ENCODE data around the gene TM9SF4.

Gene TM9SF4

GRCh38 chr20:32152421-32153155 lies 43.1 kb downstream of the TM9SF4 start:
- peaks cover 3 to 14% (median 13%) of the 10 kb centered on the region in 4 experiments for H3K4me1 ChIP-seq (ENCODE audit: control extremely low read depth in 1 of 4, control insufficient read depth in 4 of 4, insufficient read depth in 4 of 4, low read length in 3 of 4)
- H3K27ac ChIP-seq (ENCODE audit: insufficient read depth in 1 of 2, low read depth in 1 of 2, low read length in 2 of 2, poor library complexity in 1 of 2, severe bottlenecking in 2 of 2): no peak overlapping the region
- no peak for DNase-seq
- H3K27me3 ChIP-seq (replicated peaks in 2 of 5; ENCODE audit: control insufficient read depth in 4 of 5, insufficient read depth in 5 of 5, low read length in 4 of 5): no peaks in the 10 kb centered on the region
- ChIA-PET POLR2A (no interaction called here), CTCF (no interaction called here)
- 90% methylated on average over 2 of the region's 6 CpGs for WGBS (ENCODE audit: insufficient coverage)
- no peaks in the 10 kb centered on the region for H3K9me3 ChIP-seq (ENCODE audit: control extremely low read depth in 1 of 5, control insufficient read depth in 4 of 5, insufficient read depth in 2 of 5, low read depth in 1 of 5, low read length in 4 of 5)
- no peak overlapping the region for H3K4me3 ChIP-seq (ENCODE audit: control insufficient read depth in 1 of 7, extremely low read depth in 1 of 7, insufficient read depth in 4 of 7, low read depth in 2 of 7, low read length in 6 of 7)
- peaks cover 14 to 64% (median 49%) of the 10 kb centered on the region in 4 experiments for H3K36me3 ChIP-seq (ENCODE audit: control insufficient read depth in 4 of 4, insufficient read depth in 4 of 4, low read length in 3 of 4)

GRCh38 chr20:32153156-32153665 lies 43.7 kb downstream of the TM9SF4 start:
- no peak overlapping the region for H3K27ac ChIP-seq (ENCODE audit: insufficient read depth in 1 of 2, low read depth in 1 of 2, low read length in 2 of 2, poor library complexity in 1 of 2, severe bottlenecking in 2 of 2)
- WGBS (ENCODE audit: insufficient coverage): 98% methylated on average over 3 of the region's 4 CpGs
- no peak overlapping the region for H3K4me3 ChIP-seq (ENCODE audit: control insufficient read depth in 1 of 7, extremely low read depth in 1 of 7, insufficient read depth in 4 of 7, low read depth in 2 of 7, low read length in 6 of 7)
- ChIA-PET POLR2A (no interaction called here), CTCF (interaction anchor here (1.3 kb wide), 1 partner anchor 8 kb away, joined by 3 read pairs; no protein-coding TSS in a partner anchor)
- H3K4me1 ChIP-seq (ENCODE audit: control extremely low read depth in 1 of 4, control insufficient read depth in 4 of 4, insufficient read depth in 4 of 4, low read length in 3 of 4): peaks cover 3 to 14% (median 13%) of the 10 kb centered on the region in 4 experiments
- H3K9me3 ChIP-seq (ENCODE audit: control extremely low read depth in 1 of 5, control insufficient read depth in 4 of 5, insufficient read depth in 2 of 5, low read depth in 1 of 5, low read length in 4 of 5): no peaks in the 10 kb centered on the region
- peaks cover 13 to 69% (median 53%) of the 10 kb centered on the region in 4 experiments for H3K36me3 ChIP-seq (ENCODE audit: control insufficient read depth in 4 of 4, insufficient read depth in 4 of 4, low read length in 3 of 4)
- no peaks in the 10 kb centered on the region for H3K27me3 ChIP-seq (replicated peaks in 2 of 5; ENCODE audit: control insufficient read depth in 4 of 5, insufficient read depth in 5 of 5, low read length in 4 of 5)
- no peak for DNase-seq

GRCh38 chr20:32153771-32154170 lies 44.3 kb downstream of the TM9SF4 start:
- 100% methylated on average over 1 of the region's 5 CpGs for WGBS (ENCODE audit: insufficient coverage)
- H3K9me3 ChIP-seq (ENCODE audit: control extremely low read depth in 1 of 5, control insufficient read depth in 4 of 5, insufficient read depth in 2 of 5, low read depth in 1 of 5, low read length in 4 of 5): no peaks in the 10 kb centered on the region
- DNase-seq: no peak
- no peak overlapping the region for H3K27ac ChIP-seq (ENCODE audit: insufficient read depth in 1 of 2, low read depth in 1 of 2, low read length in 2 of 2, poor library complexity in 1 of 2, severe bottlenecking in 2 of 2)
- no peak overlapping the region for H3K4me3 ChIP-seq (ENCODE audit: control insufficient read depth in 1 of 7, extremely low read depth in 1 of 7, insufficient read depth in 4 of 7, low read depth in 2 of 7, low read length in 6 of 7)
- CTCF ChIA-PET: interaction anchor here (1.0 to 1.3 kb wide), 3 partner anchors 8 to 37 kb away, joined by 3 read pairs; no protein-coding TSS in a partner anchor
- H3K4me1 ChIP-seq (ENCODE audit: control extremely low read depth in 1 of 4, control insufficient read depth in 4 of 4, insufficient read depth in 4 of 4, low read length in 3 of 4): peaks cover 3 to 14% (median 13%) of the 10 kb centered on the region in 4 experiments
- H3K36me3 ChIP-seq (ENCODE audit: control insufficient read depth in 4 of 4, insufficient read depth in 4 of 4, low read length in 3 of 4): peaks cover 14 to 69% (median 54%) of the 10 kb centered on the region in 4 experiments
- POLR2A ChIA-PET: no interaction called here
- no peaks in the 10 kb centered on the region for H3K27me3 ChIP-seq (replicated peaks in 2 of 5; ENCODE audit: control insufficient read depth in 4 of 5, insufficient read depth in 5 of 5, low read length in 4 of 5)

- H3K36me3 ChIP-seq (ENCODE audit: control insufficient read depth in 4 of 4, insufficient read depth in 4 of 4, low read length in 3 of 4): peaks cover 15 to 72% (median 56%) of the 10 kb centered on the region in 4 experiments
- ChIA-PET POLR2A (no interaction called here), CTCF (interaction anchor here (0.6 to 1.7 kb wide), 9 partner anchors 13 to 497 kb away, joined by 3 to 7 read pairs (median 3); no protein-coding TSS in a partner anchor)
- no peaks in the 10 kb centered on the region for H3K9me3 ChIP-seq (ENCODE audit: control extremely low read depth in 1 of 5, control insufficient read depth in 4 of 5, insufficient read depth in 2 of 5, low read depth in 1 of 5, low read length in 4 of 5)
- H3K4me1 ChIP-seq (ENCODE audit: control extremely low read depth in 1 of 4, control insufficient read depth in 4 of 4, insufficient read depth in 4 of 4, low read length in 3 of 4): peaks cover 3 to 17% (median 13%) of the 10 kb centered on the region in 4 experiments
- H3K27me3 ChIP-seq (replicated peaks in 2 of 5; ENCODE audit: control insufficient read depth in 4 of 5, insufficient read depth in 5 of 5, low read length in 4 of 5): no peaks in the 10 kb centered on the region
- peak overlapping the region in 1 of 7 experiments; percentile 2 for H3K4me3 ChIP-seq (ENCODE audit: control insufficient read depth in 1 of 7, extremely low read depth in 1 of 7, insufficient read depth in 4 of 7, low read depth in 2 of 7, low read length in 6 of 7)
- DNase-seq: peak; percentile 63 to 75 (median 65)
- WGBS (ENCODE audit: insufficient coverage): 29% methylated on average over 9 of the region's 11 CpGs
- H3K27ac ChIP-seq (ENCODE audit: insufficient read depth in 1 of 2, low read depth in 1 of 2, low read length in 2 of 2, poor library complexity in 1 of 2, severe bottlenecking in 2 of 2): peak overlapping the region; percentile 16 to 69
These were observed 45.8 kb downstream of the TM9SF4 start for GRCh38 chr20:32155017-32155981.

GRCh38 chr20:32157611-32158010 lies 48.1 kb downstream of the TM9SF4 start:
- Histone ChIP-seq H3K9me3 (ENCODE audit: control extremely low read depth in 1 of 5, control insufficient read depth in 4 of 5, insufficient read depth in 2 of 5, low read depth in 1 of 5, low read length in 4 of 5) (no peaks in the 10 kb centered on the region), H3K36me3 (ENCODE audit: control insufficient read depth in 4 of 4, insufficient read depth in 4 of 4, low read length in 3 of 4) (peaks cover 19 to 73% (median 58%) of the 10 kb centered on the region in 4 experiments), H3K27ac (ENCODE audit: insufficient read depth in 1 of 2, low read depth in 1 of 2, low read length in 2 of 2, poor library complexity in 1 of 2, severe bottlenecking in 2 of 2) (no peak overlapping the region), H3K4me3 (ENCODE audit: control insufficient read depth in 1 of 7, extremely low read depth in 1 of 7, insufficient read depth in 4 of 7, low read depth in 2 of 7, low read length in 6 of 7) (no peak overlapping the region), H3K27me3 (replicated peaks in 2 of 5; ENCODE audit: control insufficient read depth in 4 of 5, insufficient read depth in 5 of 5, low read length in 4 of 5) (no peaks in the 10 kb centered on the region), H3K4me1 (ENCODE audit: control extremely low read depth in 1 of 4, control insufficient read depth in 4 of 4, insufficient read depth in 4 of 4, low read length in 3 of 4) (peaks cover 3 to 17% (median 13%) of the 10 kb centered on the region in 4 experiments)
- WGBS (ENCODE audit: insufficient coverage): 96% methylated on average over 12 of the region's 14 CpGs
- no peak for DNase-seq
- ChIA-PET CTCF (interaction anchor here (1.0 to 1.3 kb wide), 3 partner anchors 22 to 282 kb away, joined by 3 read pairs; no protein-coding TSS in a partner anchor), POLR2A (no interaction called here)

- H3K36me3 ChIP-seq (ENCODE audit: control insufficient read depth in 4 of 4, insufficient read depth in 4 of 4, low read length in 3 of 4): peaks cover 19 to 69% (median 53%) of the 10 kb centered on the region in 4 experiments
- POLR2A ChIA-PET: interaction anchor here (0.6 to 0.7 kb wide), 3 partner anchors 11 to 32 kb away, joined by 3 to 9 read pairs (median 4); no protein-coding TSS in a partner anchor
- no peak for DNase-seq
- no peak overlapping the region for H3K4me3 ChIP-seq (ENCODE audit: control insufficient read depth in 1 of 7, extremely low read depth in 1 of 7, insufficient read depth in 4 of 7, low read depth in 2 of 7, low read length in 6 of 7)
- H3K27me3 ChIP-seq (replicated peaks in 2 of 5; ENCODE audit: control insufficient read depth in 4 of 5, insufficient read depth in 5 of 5, low read length in 4 of 5): no peaks in the 10 kb centered on the region
- peaks cover 3 to 17% (median 13%) of the 10 kb centered on the region in 4 experiments for H3K4me1 ChIP-seq (ENCODE audit: control extremely low read depth in 1 of 4, control insufficient read depth in 4 of 4, insufficient read depth in 4 of 4, low read length in 3 of 4)
- 98% methylated on average over 11 of the region's 11 CpGs for WGBS (ENCODE audit: insufficient coverage)
- no peaks in the 10 kb centered on the region for H3K9me3 ChIP-seq (ENCODE audit: control extremely low read depth in 1 of 5, control insufficient read depth in 4 of 5, insufficient read depth in 2 of 5, low read depth in 1 of 5, low read length in 4 of 5)
- H3K27ac ChIP-seq (ENCODE audit: insufficient read depth in 1 of 2, low read depth in 1 of 2, low read length in 2 of 2, poor library complexity in 1 of 2, severe bottlenecking in 2 of 2): no peak overlapping the region
- CTCF ChIA-PET: no interaction called here
These were observed 48.8 kb downstream of the TM9SF4 start for GRCh38 chr20:32158351-32158750.

Measured in common myeloid progenitor, CD34-positive (primary cell).